H1 (cell line): ENCODE results near the gene BICDL1. TPM values are rescaled to one million over a fixed set of nuclear protein-coding genes. Genes with fewer than 3 reads are reported as not detected.

ENCODE experiments used
- CTCF ChIA-PET: fragments of 300-600 bp; sonication (Branson Sonifier 250); formaldehyde crosslinking; loops from one replicate; lab custom pipeline; 2021; ENCODE audit not compliant: partially characterized antibody; lab: Charles Lee
- POLR2A ChIA-PET: fragments of 300-600 bp; sonication (Branson Sonifier 250); formaldehyde crosslinking; loops from one replicate; lab custom pipeline; 2021; ENCODE audit warnings: inconsistent platforms; ENCODE audit not compliant: partially characterized antibody; lab: Charles Lee
- DNase-seq, 2 experiments: peaks; one replicate each; pipeline versions ENCODE4 v3.0.0 to v3.0.0-alpha.2; 2010 to 2022; ENCODE audit warnings: low spot score in 2 of 2, low read depth in 1 of 2, mixed read lengths in 1 of 2
- FAIRE-seq: peaks from 2 replicates; lab custom pipeline; 2011; peaks lifted over from hg19 to GRCh38; lab: Jason Lieb, UNC
- H2AFZ ChIP-seq: 2 replicates; pipeline ENCODE4 v1.8.1; 2012; ENCODE audit warnings: low read length, inconsistent platforms
- H2AK5ac ChIP-seq: 2 replicates; pipeline ENCODE4 v1.6.1; 2013; ENCODE audit warnings: low read depth, low read length
- H2BK120ac ChIP-seq: replicated peaks from 2 replicates; pipeline ENCODE3; 2013; ENCODE audit warnings: low read depth, low read length, inconsistent platforms
- H2BK12ac ChIP-seq: 2 replicates; pipeline ENCODE4 v1.6.1; 2013; ENCODE audit warnings: low read depth, low read length
- H2BK15ac ChIP-seq: 2 replicates; pipeline ENCODE4 v1.6.1; 2013; ENCODE audit warnings: low read length
- H2BK20ac ChIP-seq: 2 replicates; pipeline ENCODE4 v1.6.1; 2013; ENCODE audit warnings: low read length
- H2BK5ac ChIP-seq: 2 replicates; pipeline ENCODE4 v1.6.1; 2013; ENCODE audit warnings: low read depth, low read length
- H3K14ac ChIP-seq: 2 replicates; pipeline ENCODE4 v1.6.1; 2013; ENCODE audit warnings: inconsistent platforms; ENCODE audit not compliant: insufficient read length
- H3K18ac ChIP-seq: 2 replicates; pipeline ENCODE4 v1.6.1; 2013; ENCODE audit warnings: low read length; ENCODE audit errors: extremely low read depth
- H3K23ac ChIP-seq: 2 replicates; pipeline ENCODE4 v1.6.1; 2013; ENCODE audit warnings: inconsistent platforms; ENCODE audit not compliant: insufficient read length
- H3K23me2 ChIP-seq: 2 replicates; pipeline ENCODE4 v1.6.1; 2013; ENCODE audit warnings: low read depth, low read length
- H3K27ac ChIP-seq: 2 replicates; pipeline ENCODE4 v1.6.1; 2011; ENCODE audit warnings: low read depth, low read length, inconsistent platforms
- H3K27me3 ChIP-seq, 4 experiments: replicated peaks in 1 of 4; 1 replicate in 1 of 4; 2 replicates in 3 of 4; pipeline versions ENCODE4 v1.6.1 to v1.8.1; 2011 to 2013; ENCODE audit warnings: low read length in 3 of 4, mild to moderate bottlenecking in 3 of 4, inconsistent platforms in 2 of 4, mixed read lengths in 2 of 4, moderate library complexity in 1 of 4; ENCODE audit not compliant: control insufficient read depth in 3 of 4, insufficient read depth in 3 of 4; ENCODE audit errors: extremely low read depth in 1 of 4
- H3K36me3 ChIP-seq, 4 experiments: 2 replicates each; pipeline versions ENCODE4 v1.6.1 to v1.8.1; 2011 to 2013; ENCODE audit warnings: mild to moderate bottlenecking in 4 of 4, low read length in 3 of 4, moderate library complexity in 2 of 4, control low read depth in 1 of 4, inconsistent platforms in 1 of 4; ENCODE audit not compliant: insufficient read depth in 4 of 4, control insufficient read depth in 2 of 4
- H3K4ac ChIP-seq: replicated peaks from 2 replicates; pipeline ENCODE3; 2013; ENCODE audit warnings: low read length, low read depth, mixed read lengths, inconsistent platforms; ENCODE audit not compliant: insufficient read length
- H3K4me1 ChIP-seq, 4 experiments: replicated peaks in 1 of 4; 1 replicate in 1 of 4; 2 replicates in 3 of 4; pipeline versions ENCODE4 v1.6.1 to v1.8.1; 2011 to 2013; ENCODE audit warnings: low read length in 3 of 4, inconsistent platforms in 2 of 4, mixed read lengths in 1 of 4; ENCODE audit not compliant: insufficient read depth in 4 of 4, control insufficient read depth in 3 of 4
- H3K4me2 ChIP-seq, 2 experiments: 2 replicates each; pipeline versions ENCODE4 v1.6.1 to v1.8.1; 2011 to 2013; ENCODE audit warnings: low read depth in 2 of 2, low read length in 2 of 2, control low read depth in 1 of 2, inconsistent platforms in 1 of 2, mild to moderate bottlenecking in 1 of 2; ENCODE audit not compliant: insufficient read depth in 1 of 2
- H3K4me3 ChIP-seq, 4 experiments: fragments of 200-600, 300-600 bp in 1 of 4; sonication (generic), shearing (Covaris generic), sonication (Bioruptor Twin) in 1 of 4; 2 replicates each; pipeline versions ENCODE4 v1.5.1 to v1.8.1; 2011 to 2016; ENCODE audit warnings: low read length in 4 of 4, low read depth in 3 of 4, control low read depth in 2 of 4, inconsistent platforms in 2 of 4, mild to moderate bottlenecking in 2 of 4, mixed read lengths in 1 of 4, moderate library complexity in 1 of 4; ENCODE audit not compliant: insufficient read depth in 2 of 4; ENCODE audit errors: extremely low read depth in 1 of 4
- H3K56ac ChIP-seq: replicated peaks from 2 replicates; pipeline ENCODE3; 2013; ENCODE audit warnings: low read depth, mild to moderate bottlenecking, mixed read lengths, low read length, inconsistent platforms; ENCODE audit not compliant: insufficient read length
- H3K79me1 ChIP-seq: 2 replicates; pipeline ENCODE4 v1.6.1; 2013; ENCODE audit warnings: low read depth, low read length, control low read depth
- H3K79me2 ChIP-seq, 2 experiments: 2 replicates each; pipeline versions ENCODE4 v1.6.1 to v1.8.1; 2012 to 2013; ENCODE audit warnings: low read length in 2 of 2, mild to moderate bottlenecking in 2 of 2, inconsistent platforms in 1 of 2; ENCODE audit not compliant: insufficient read depth in 2 of 2, control insufficient read depth in 1 of 2
- H3K9ac ChIP-seq, 4 experiments: replicated peaks in 1 of 4; 1 replicate in 1 of 4; 2 replicates in 3 of 4; pipeline versions ENCODE4 v1.6.1 to v1.8.1; 2011 to 2013; ENCODE audit warnings: low read depth in 3 of 4, low read length in 3 of 4, control low read depth in 2 of 4, mild to moderate bottlenecking in 2 of 4, moderate library complexity in 2 of 4, inconsistent platforms in 1 of 4; ENCODE audit errors: extremely low read depth in 1 of 4
- H3K9me3 ChIP-seq, 2 experiments: 2 replicates each; pipeline versions ENCODE4 v1.6.1 to v1.8.1; 2012 to 2013; ENCODE audit warnings: mild to moderate bottlenecking in 2 of 2, moderate library complexity in 2 of 2, control low read depth in 1 of 2, inconsistent platforms in 1 of 2, low read depth in 1 of 2, low read length in 1 of 2, mixed read lengths in 1 of 2; ENCODE audit not compliant: insufficient read depth in 2 of 2
- H4K20me1 ChIP-seq, 2 experiments: replicated peaks in 1 of 2; 2 replicates each; pipeline versions ENCODE3 to v1.8.1; 2011 to 2013; ENCODE audit warnings: inconsistent platforms in 2 of 2, low read length in 2 of 2, mild to moderate bottlenecking in 1 of 2; ENCODE audit not compliant: insufficient read depth in 2 of 2, control insufficient read depth in 1 of 2
- H4K5ac ChIP-seq: 2 replicates; pipeline ENCODE4 v1.6.1; 2013; ENCODE audit warnings: low read length, low read depth, mixed read lengths, inconsistent platforms; ENCODE audit not compliant: insufficient read length
- H4K8ac ChIP-seq: 2 replicates; pipeline ENCODE4 v1.8.0; 2013; ENCODE audit warnings: mild to moderate bottlenecking, moderate library complexity, low read length, inconsistent platforms; ENCODE audit not compliant: insufficient read depth; ENCODE audit errors: extremely low read depth
- H4K91ac ChIP-seq: replicated peaks from 2 replicates; pipeline ENCODE3; 2013; ENCODE audit warnings: low read length, mixed read lengths, inconsistent platforms; ENCODE audit not compliant: insufficient read length
- ATF3 ChIP-seq: IDR thresholded peaks from 2 replicates; pipeline ENCODE4 v1.6.1; 2011; ENCODE audit warnings: low read depth, mild to moderate bottlenecking, low read length; ENCODE audit not compliant: insufficient read depth
- BCL11A ChIP-seq, 2 experiments: IDR thresholded peaks; one replicate each; pipeline ENCODE4 v1.6.1; 2011; ENCODE audit warnings: low read depth in 2 of 2, low read length in 2 of 2, mild to moderate bottlenecking in 2 of 2
- CHD2 ChIP-seq: IDR thresholded peaks from 2 replicates; pipeline ENCODE4 v1.6.1; 2012; ENCODE audit warnings: low read length, improper control_type of control experiment
- CREB1 ChIP-seq: IDR thresholded peaks from 2 replicates; pipeline ENCODE4 v1.6.1; 2012; ENCODE audit warnings: inconsistent platforms
- FOSL1 ChIP-seq: IDR thresholded peaks from 2 replicates; pipeline ENCODE4 v1.6.1; 2011; ENCODE audit warnings: mild to moderate bottlenecking, low read depth, low read length, moderate library complexity; ENCODE audit not compliant: insufficient read depth
- GABPA ChIP-seq: IDR thresholded peaks from 2 replicates; pipeline ENCODE4 v1.6.1; 2011; ENCODE audit warnings: mild to moderate bottlenecking, low read length, moderate library complexity, borderline replicate concordance; ENCODE audit not compliant: insufficient read depth
- KDM4A ChIP-seq: IDR thresholded peaks from one replicate; pipeline ENCODE4 v1.7.1; 2012; ENCODE audit warnings: low read depth, mild to moderate bottlenecking, moderate library complexity, low read length, inconsistent platforms; ENCODE audit not compliant: severe bottlenecking
- MAFK ChIP-seq: IDR thresholded peaks from 2 replicates; pipeline ENCODE4 v1.6.1; 2012; ENCODE audit warnings: low read depth, mild to moderate bottlenecking, improper control_type of control experiment, low read length
- MAX ChIP-seq: IDR thresholded peaks from 2 replicates; pipeline ENCODE4 v1.6.1; 2012; ENCODE audit warnings: inconsistent platforms
- SIN3A ChIP-seq, 2 experiments: IDR thresholded peaks in 1 of 2; conservative IDR thresholded peaks in 1 of 2; 2 replicates each; pipeline ENCODE4 v1.6.1; 2011 to 2012; ENCODE audit warnings: low read length in 2 of 2, improper control_type of control experiment in 1 of 2, low read depth in 1 of 2, mild to moderate bottlenecking in 1 of 2
- TAF1 ChIP-seq: IDR thresholded peaks from 2 replicates; pipeline ENCODE4 v1.6.1; 2011; ENCODE audit warnings: mild to moderate bottlenecking, low read depth, low read length
- ZNF274 ChIP-seq: IDR thresholded peaks from 2 replicates; pipeline ENCODE4 v1.7.0; 2012; ENCODE audit warnings: low read length, borderline replicate concordance; ENCODE audit errors: extremely low read depth
- WGBS, 2 experiments: shearing (Covaris generic) in 1 of 2; methylation state at CpG; one replicate each; pipeline versions ENCODE4 v1.1.6 to v1.1.7; 2013 to 2015; ENCODE audit warnings: low lambda C conversion rate in 2 of 2, mixed read lengths in 2 of 2, inconsistent platforms in 1 of 2, low coverage in 1 of 2, missing lambda C conversion rate in 1 of 2; ENCODE audit not compliant: insufficient replicate concordance in 2 of 2, insufficient coverage in 1 of 2, insufficient read length in 1 of 2; ENCODE audit errors: extremely low coverage in 1 of 2, missing lambda C conversion rate in 1 of 2; 5-methylcytosine and 5-hydroxymethylcytosine counted together
- polyA plus RNA-seq, 7 experiments: library from polyadenylated mRNA; depleted of rRNA in 3 of 7; stranded (reverse) in 5 of 7; unstranded in 2 of 7; fragments of >200 nt in 5 of 7; fragments of 200-250 nt in 2 of 7; gene quantifications; 1 replicate in 5 of 7; 2 replicates in 1 of 7; 4 replicates in 1 of 7; pipeline versions ENCODE4 v1.2.1 to v1.2.3, GENCODE V29; 2011 to 2013; ENCODE audit warnings: missing spikeins in 2 of 7, mixed read lengths in 2 of 7
- total RNA-seq: library from RNA; stranded (reverse); fragmentation: NEBNext Ultra II Directional; extraction: Animal tissue kit (Norgen Biotek cat#: 25700); gene quantifications from 2 replicates; pipeline ENCODE4 v1.2.1, GENCODE V29; 2021

BICDL1 gene
- total and polyA plus RNA-seq, 2 of the 8 experiments (the other 6 are each of a cell fraction or from before 2014, with no cell fraction given), result 17.2 to 25.9 TPM

- Histone ChIP-seq H2AK5ac (no peak overlapping the region), H3K18ac (no peak overlapping the region), H3K4me1 (peaks cover 0 to 2% (median 0%) of the 10 kb centered on the region in 4 experiments; a peak in 1 of 7 replicates), H2AFZ (no peak overlapping the region), H3K4me2 (no peak overlapping the region), H3K4me3 (no peak overlapping the region), H3K79me1 (no peaks in the 10 kb centered on the region), H2BK12ac (no peak overlapping the region), H3K4ac (no peak overlapping the region), H4K8ac (no peak overlapping the region), H4K5ac (no peak overlapping the region), H3K14ac (no peak overlapping the region), H2BK20ac (no peak overlapping the region), H3K9ac (no peak overlapping the region), H3K79me2 (no peaks in the 10 kb centered on the region), H2BK120ac (no peak overlapping the region), H3K23me2 (no peaks in the 10 kb centered on the region), H2BK15ac (no peak overlapping the region), H3K27me3 (no peaks in the 10 kb centered on the region; a peak in 1 of 7 replicates), H3K27ac (no peak overlapping the region), H3K9me3 (no peaks in the 10 kb centered on the region), H4K91ac (no peak overlapping the region), H2BK5ac (no peak overlapping the region), H3K56ac (no peak overlapping the region), H3K23ac (no peak overlapping the region), H4K20me1 (no peaks in the 10 kb centered on the region), H3K36me3 (no peaks in the 10 kb centered on the region; a peak in 1 of 8 replicates)
- ChIA-PET CTCF (no interaction called here), POLR2A (interaction anchor here (0.8 to 0.9 kb wide), 2 partner anchors 21 to 44 kb away, joined by 4 to 5 read pairs; partner anchors contain the start of gene BICDL1)
- DNase-seq, result no peak
- 83% methylated on average over 5 of the region's 5 CpGs; no CpG with 5 or more reads in 1 of the 2 experiments for WGBS, 2 experiments
- FAIRE-seq, result no peak
- no peak for TF ChIP-seq CHD2
- no peak for TF ChIP-seq ZNF274
- TF ChIP-seq MAX, result no peak
- no peak for TF ChIP-seq ATF3
- TF ChIP-seq CREB1, result no peak
- TF ChIP-seq FOSL1, result no peak
- TF ChIP-seq GABPA, result no peak
- no peak for TF ChIP-seq TAF1
- TF ChIP-seq SIN3A (conservative IDR thresholded peaks at IDR 0.05 in 1 of 2, IDR thresholded peaks at IDR 0.05 in 1 of 2; ENCODE audit: low read depth in 1 of 2, low read length in 2 of 2), result no peak
- TF ChIP-seq MAFK, result no peak
- no peak for TF ChIP-seq KDM4A
- no peak for TF ChIP-seq BCL11A (IDR thresholded peaks at IDR 0.05; ENCODE audit: low read depth in 2 of 2, low read length in 2 of 2)
These were observed 21.7 kb downstream of the BICDL1 start for GRCh38 chr12:120010661-120011230.
